H9 (cell line): Measurements from ENCODE around the gene MKX. TPM values are rescaled to one million over a fixed set of nuclear protein-coding genes. Genes with fewer than 3 reads are reported as not detected.
"Not testable (repeated sequence)": the region's sequence is repeated elsewhere in the genome, so short reads cannot be mapped to it uniquely, and the experiment has no call there.

Source experiments
- DNase-seq: peaks from one replicate; pipeline ENCODE4 v3.0.0-alpha.2; 2017
- H2AFZ ChIP-seq: one replicate; pipeline ENCODE4 v1.6.1; 2013; ENCODE audit warnings: mild to moderate bottlenecking, low read length, control low read depth, moderate library complexity
- H2AK5ac ChIP-seq: 2 replicates; pipeline ENCODE4 v1.6.1; 2013; ENCODE audit warnings: low read length, control low read depth, mixed read lengths; ENCODE audit not compliant: insufficient read length
- H2BK120ac ChIP-seq: one replicate; pipeline ENCODE4 v1.6.1; 2013; ENCODE audit warnings: low read depth, mild to moderate bottlenecking, low read length, control low read depth, inconsistent platforms; ENCODE audit not compliant: poor library complexity, severe bottlenecking
- H2BK12ac ChIP-seq: 2 replicates; pipeline ENCODE4 v1.6.1; 2013; ENCODE audit warnings: low read length, control low read depth, mixed read lengths, low read depth; ENCODE audit not compliant: insufficient read length
- H2BK15ac ChIP-seq: 2 replicates; pipeline ENCODE4 v1.6.1; 2013; ENCODE audit warnings: low read depth, low read length, control low read depth
- H2BK20ac ChIP-seq: one replicate; pipeline ENCODE4 v1.6.1; 2013; ENCODE audit warnings: low read depth, mild to moderate bottlenecking, low read length, control low read depth, inconsistent platforms; ENCODE audit not compliant: poor library complexity, severe bottlenecking
- H2BK5ac ChIP-seq: 2 replicates; pipeline ENCODE4 v1.6.1; 2013; ENCODE audit warnings: low read length, control low read depth, mixed read lengths; ENCODE audit not compliant: insufficient read length
- H3K14ac ChIP-seq: 2 replicates; pipeline ENCODE4 v1.6.1; 2013; ENCODE audit warnings: low read length, control low read depth; ENCODE audit not compliant: insufficient read depth
- H3K18ac ChIP-seq: 2 replicates; pipeline ENCODE4 v1.6.1; 2013; ENCODE audit warnings: low read depth, mild to moderate bottlenecking, mixed read lengths, low read length, control low read depth; ENCODE audit not compliant: insufficient read length
- H3K23ac ChIP-seq: 2 replicates; pipeline ENCODE4 v1.6.1; 2013; ENCODE audit warnings: low read length, control low read depth, mixed read lengths, low read depth; ENCODE audit not compliant: insufficient read length
- H3K23me2 ChIP-seq: 2 replicates; pipeline ENCODE4 v1.6.1; 2013; ENCODE audit warnings: low read depth, mild to moderate bottlenecking, mixed read lengths, low read length, control low read depth; ENCODE audit not compliant: insufficient read length, poor library complexity, severe bottlenecking
- H3K27ac ChIP-seq: 2 replicates; pipeline ENCODE4 v1.5.1; 2013; ENCODE audit warnings: low read length, control low read depth, mixed read lengths, low read depth; ENCODE audit not compliant: insufficient read length
- H3K27me3 ChIP-seq: 2 replicates; pipeline ENCODE4 v1.6.1; 2013; ENCODE audit warnings: low read length, control low read depth, inconsistent platforms; ENCODE audit not compliant: insufficient read depth
- H3K4ac ChIP-seq: 2 replicates; pipeline ENCODE4 v1.6.1; 2013; ENCODE audit warnings: low read depth, mild to moderate bottlenecking, control low read depth, inconsistent platforms, low read length, moderate library complexity
- H3K4me1 ChIP-seq: 2 replicates; pipeline ENCODE4 v1.6.1; 2013; ENCODE audit warnings: low read length, control low read depth, inconsistent platforms; ENCODE audit not compliant: insufficient read depth
- H3K4me2 ChIP-seq: 2 replicates; pipeline ENCODE4 v1.6.1; 2013; ENCODE audit warnings: low read length, control low read depth, mixed read lengths; ENCODE audit not compliant: insufficient read length, insufficient read depth
- H3K56ac ChIP-seq: 2 replicates; pipeline ENCODE4 v1.6.1; 2013; ENCODE audit warnings: low read depth, mild to moderate bottlenecking, mixed read lengths, low read length, control low read depth; ENCODE audit not compliant: insufficient read length
- H3K79me1 ChIP-seq: 2 replicates; pipeline ENCODE4 v1.6.1; 2013; ENCODE audit warnings: low read depth, mild to moderate bottlenecking, moderate library complexity, low read length, control low read depth, inconsistent platforms; ENCODE audit not compliant: insufficient read depth, poor library complexity, severe bottlenecking
- H3K79me2 ChIP-seq: 2 replicates; pipeline ENCODE4 v1.6.1; 2013; ENCODE audit warnings: low read length, control low read depth, inconsistent platforms; ENCODE audit not compliant: insufficient read depth
- H3K9ac ChIP-seq: 2 replicates; pipeline ENCODE4 v1.6.1; 2013; ENCODE audit warnings: low read length, control low read depth, mixed read lengths; ENCODE audit not compliant: insufficient read length; ENCODE audit errors: extremely low read depth
- H3K9me3 ChIP-seq: one replicate; pipeline ENCODE4 v1.6.1; 2013; ENCODE audit warnings: low read depth, low read length, inconsistent platforms; ENCODE audit not compliant: control insufficient read depth
- H3T11ph ChIP-seq: one replicate; pipeline ENCODE4 v1.6.1; 2013; ENCODE audit warnings: mild to moderate bottlenecking, low read length, control low read depth, inconsistent platforms
- H4K20me1 ChIP-seq: one replicate; pipeline ENCODE4 v1.6.1; 2013; ENCODE audit not compliant: control insufficient read depth, insufficient read length, insufficient read depth
- H4K5ac ChIP-seq: 2 replicates; pipeline ENCODE4 v1.6.1; 2013; ENCODE audit warnings: low read depth, mild to moderate bottlenecking, mixed read lengths, low read length, control low read depth; ENCODE audit not compliant: insufficient read length
- H4K8ac ChIP-seq: replicated peaks from 2 replicates; pipeline ENCODE4 v1.6.1; 2013; ENCODE audit warnings: low read length, control low read depth, mixed read lengths, low read depth; ENCODE audit not compliant: insufficient read length
- H4K91ac ChIP-seq: 2 replicates; pipeline ENCODE4 v1.6.1; 2013; ENCODE audit warnings: low read depth, mild to moderate bottlenecking, moderate library complexity, mixed read lengths, low read length, control low read depth; ENCODE audit not compliant: insufficient read length
- H3K27ac Mint-ChIP-seq, 3 experiments: 2 replicates in 2 of 3; 3 replicates in 1 of 3; pipeline ENCODE4 v1.8.0; 2020 to 2021; ENCODE audit warnings: mixed read lengths in 3 of 3, mild to moderate bottlenecking in 1 of 3, moderate library complexity in 1 of 3
- H3K27me3 Mint-ChIP-seq: 2 replicates; pipeline ENCODE4 v1.8.0; 2021; ENCODE audit warnings: low read depth, mild to moderate bottlenecking, moderate library complexity, mixed read lengths
- H3K36me3 Mint-ChIP-seq, 3 experiments: 2 replicates in 2 of 3; 3 replicates in 1 of 3; pipeline ENCODE4 v1.8.0; 2020 to 2021; ENCODE audit warnings: low read depth in 3 of 3, mixed read lengths in 3 of 3; ENCODE audit not compliant: insufficient read depth in 1 of 3
- H3K4me1 Mint-ChIP-seq, 2 experiments: 2 replicates each; pipeline ENCODE4 v1.8.0; 2020; ENCODE audit warnings: mixed read lengths in 2 of 2
- H3K4me3 Mint-ChIP-seq, 2 experiments: 2 replicates in 1 of 2; 3 replicates in 1 of 2; pipeline ENCODE4 v1.8.0; 2020 to 2021; ENCODE audit warnings: mild to moderate bottlenecking in 2 of 2, mixed read lengths in 2 of 2, moderate library complexity in 1 of 2
- H3K9me3 Mint-ChIP-seq, 2 experiments: 2 replicates in 1 of 2; 3 replicates in 1 of 2; pipeline ENCODE4 v1.8.0; 2020; ENCODE audit warnings: mild to moderate bottlenecking in 2 of 2, mixed read lengths in 2 of 2, moderate library complexity in 1 of 2
- WGBS: extraction: QIAGEN DNeasy Blood & Tissue Kit; methylation state at CpG from one replicate; pipeline ENCODE4 v1.1.7; 2013; ENCODE audit warnings: missing lambda C conversion rate, low lambda C conversion rate, mixed read lengths; ENCODE audit not compliant: insufficient read length; ENCODE audit errors: extremely low coverage; 5-methylcytosine and 5-hydroxymethylcytosine counted together
- total RNA-seq: library from RNA; stranded (reverse); gene quantifications from 2 replicates; pipeline ENCODE4 v1.2.1, GENCODE V29; 2021
- TF ChIP-seq, protein P1 (sequence below): fragments of 200-600 bp; sonication (generic); conservative IDR thresholded peaks from 3 replicates; pipeline ENCODE4 v1.8.0; 2021; ENCODE audit warnings: antibody characterized with exemption, mild to moderate bottlenecking

MKX gene
- total RNA-seq, 1 experiment from 2014 or later = 0.46 TPM

DNA sequence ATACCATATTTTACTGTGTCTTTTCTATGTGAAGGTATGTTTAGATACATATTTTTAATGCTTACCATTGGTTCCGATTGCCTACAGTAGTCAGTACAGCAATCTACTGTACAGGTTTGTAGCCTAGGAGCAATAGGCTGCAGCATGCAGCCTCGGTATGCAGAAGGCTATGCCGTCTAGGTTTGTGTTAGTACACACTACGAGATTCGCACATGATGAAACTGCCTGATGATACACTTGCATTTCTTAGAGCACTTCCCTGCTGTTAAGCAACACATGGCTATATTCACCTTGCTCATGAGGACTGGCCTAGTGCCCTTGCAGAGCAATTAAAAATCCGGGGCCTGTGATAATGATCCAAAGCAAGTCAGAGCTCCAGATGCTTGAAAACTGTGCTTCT lies 62.4 kb downstream of the MKX start:
- no peaks in the 10 kb centered on the region for H3K9me3 Mint-ChIP-seq
- H2BK120ac ChIP-seq = no peak overlapping the region
- no peak overlapping the region for H3K27ac Mint-ChIP-seq
- no peak overlapping the region for H3K9ac ChIP-seq
- H3K27me3 Mint-ChIP-seq = no peaks in the 10 kb centered on the region; the same call in 1 of the 2 replicates
- TF ChIP-seq, protein P1, sequence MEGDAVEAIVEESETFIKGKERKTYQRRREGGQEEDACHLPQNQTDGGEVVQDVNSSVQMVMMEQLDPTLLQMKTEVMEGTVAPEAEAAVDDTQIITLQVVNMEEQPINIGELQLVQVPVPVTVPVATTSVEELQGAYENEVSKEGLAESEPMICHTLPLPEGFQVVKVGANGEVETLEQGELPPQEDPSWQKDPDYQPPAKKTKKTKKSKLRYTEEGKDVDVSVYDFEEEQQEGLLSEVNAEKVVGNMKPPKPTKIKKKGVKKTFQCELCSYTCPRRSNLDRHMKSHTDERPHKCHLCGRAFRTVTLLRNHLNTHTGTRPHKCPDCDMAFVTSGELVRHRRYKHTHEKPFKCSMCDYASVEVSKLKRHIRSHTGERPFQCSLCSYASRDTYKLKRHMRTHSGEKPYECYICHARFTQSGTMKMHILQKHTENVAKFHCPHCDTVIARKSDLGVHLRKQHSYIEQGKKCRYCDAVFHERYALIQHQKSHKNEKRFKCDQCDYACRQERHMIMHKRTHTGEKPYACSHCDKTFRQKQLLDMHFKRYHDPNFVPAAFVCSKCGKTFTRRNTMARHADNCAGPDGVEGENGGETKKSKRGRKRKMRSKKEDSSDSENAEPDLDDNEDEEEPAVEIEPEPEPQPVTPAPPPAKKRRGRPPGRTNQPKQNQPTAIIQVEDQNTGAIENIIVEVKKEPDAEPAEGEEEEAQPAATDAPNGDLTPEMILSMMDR = no peak
- no peaks in the 10 kb centered on the region for H3K79me2 ChIP-seq
- no peak overlapping the region for H4K8ac ChIP-seq
- H4K5ac ChIP-seq = no peak overlapping the region
- H3K9me3 ChIP-seq = no peaks in the 10 kb centered on the region
- no peak overlapping the region for H2BK15ac ChIP-seq
- peaks cover 6 to 9% of the 10 kb centered on the region in 2 experiments for H3K4me1 Mint-ChIP-seq
- no peaks in the 10 kb centered on the region for H3K27me3 ChIP-seq
- H3K23me2 ChIP-seq = no peaks in the 10 kb centered on the region
- no peaks in the 10 kb centered on the region for H3K4me1 ChIP-seq
- no peak overlapping the region for H2BK20ac ChIP-seq
- H3K36me3 Mint-ChIP-seq = no peaks in the 10 kb centered on the region
- H2BK12ac ChIP-seq = no peak overlapping the region
- no peak overlapping the region for H4K91ac ChIP-seq
- no CpG with 5 or more reads among the region's 6 CpGs for WGBS
- H3K18ac ChIP-seq = no peak overlapping the region
- H3K56ac ChIP-seq = no peak overlapping the region
- H3K27ac ChIP-seq = no peak overlapping the region
- no peak overlapping the region for H3K23ac ChIP-seq
- no peak overlapping the region for H2AFZ ChIP-seq
- H2BK5ac ChIP-seq = no peak overlapping the region
- H3T11ph ChIP-seq = no peak overlapping the region
- no peaks in the 10 kb centered on the region for H3K79me1 ChIP-seq
- DNase-seq = no peak
- H2AK5ac ChIP-seq = no peak overlapping the region
- H3K4me2 ChIP-seq = no peak overlapping the region
- no peak overlapping the region for H3K14ac ChIP-seq
- no peak overlapping the region for H3K4ac ChIP-seq
- H3K4me3 Mint-ChIP-seq = no peak overlapping the region
- H4K20me1 ChIP-seq = no peaks in the 10 kb centered on the region

- H3K23me2 ChIP-seq, H3K27ac ChIP-seq, H4K5ac ChIP-seq: not testable (repeated sequence)
These were observed 63.8 kb downstream of the MKX start for GRCh38 chr10:27681795-27682194.

More at GRCh38 chr10:27681795-27682194, 63.8 kb downstream of the MKX start:
- not testable (repeated sequence) for H2BK5ac ChIP-seq, H3K4me1 ChIP-seq, H3K56ac ChIP-seq, H4K20me1 ChIP-seq, H3K23ac ChIP-seq, H3T11ph ChIP-seq, H3K9me3 ChIP-seq, H3K79me1 ChIP-seq, H4K91ac ChIP-seq, H3K27me3 Mint-ChIP-seq, H4K8ac ChIP-seq, H3K27ac Mint-ChIP-seq, H2BK12ac ChIP-seq, H3K4me3 Mint-ChIP-seq, H3K4me2 ChIP-seq, DNase-seq, H3K36me3 Mint-ChIP-seq, H2BK15ac ChIP-seq, H2AFZ ChIP-seq, H3K4ac ChIP-seq, H3K4me1 Mint-ChIP-seq, H2BK20ac ChIP-seq, H3K14ac ChIP-seq, H2AK5ac ChIP-seq, H3K9me3 Mint-ChIP-seq, H3K9ac ChIP-seq, H3K79me2 ChIP-seq, H3K27me3 ChIP-seq, H2BK120ac ChIP-seq, H3K18ac ChIP-seq
- WGBS = no CpG with 5 or more reads among the region's 3 CpGs
